ENCODE data around the gene MYO3B.

Gene MYO3B

DNA sequence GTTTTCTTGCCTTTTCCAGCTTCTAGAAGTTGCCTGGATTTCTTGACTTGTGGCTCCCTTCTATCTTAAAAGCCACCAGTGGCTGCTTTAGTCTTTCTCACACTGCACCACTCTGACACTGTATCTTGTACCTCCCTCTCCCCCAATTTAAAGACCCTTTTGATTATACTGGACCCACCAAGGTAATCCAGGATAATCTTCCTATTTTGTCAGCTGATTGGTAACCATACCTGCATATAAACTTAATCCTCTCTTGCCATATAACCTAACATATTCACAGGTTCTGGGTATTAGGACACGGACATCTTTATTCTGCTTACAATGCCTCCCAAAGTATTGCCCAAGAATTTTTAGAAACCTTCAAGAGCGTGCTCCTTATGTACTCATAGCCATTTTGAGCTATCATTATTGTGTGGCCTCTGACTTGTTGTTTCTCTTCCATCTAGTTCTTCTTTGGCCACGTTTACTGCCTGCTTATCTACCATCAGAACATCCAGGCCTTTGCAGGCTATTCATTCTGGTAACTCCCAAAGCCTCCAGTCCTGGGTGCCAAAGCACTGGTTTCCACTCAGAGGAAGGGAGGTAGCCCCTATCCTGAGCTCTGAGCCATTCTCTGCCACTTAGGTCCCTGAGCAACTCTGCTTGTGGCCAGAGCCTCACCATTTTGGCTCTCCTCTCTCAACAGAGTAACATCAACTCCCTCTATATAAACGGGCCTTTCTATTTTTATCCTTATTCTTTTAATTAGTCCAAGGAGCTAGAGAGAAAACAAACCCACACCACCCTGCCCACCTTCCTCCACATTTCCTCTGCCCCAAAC lies 70.8 kb downstream of the MYO3B start:
- no peak overlapping the region for H3K4me3 ChIP-seq (replicated peaks; ENCODE audit: low read depth, low read length)
- no peak for TF ChIP-seq CTCF (IDR thresholded peaks at IDR 0.05; ENCODE audit: low read length, missing control alignments)
- DNase-seq (ENCODE audit: low read depth) = no peak

DNA sequence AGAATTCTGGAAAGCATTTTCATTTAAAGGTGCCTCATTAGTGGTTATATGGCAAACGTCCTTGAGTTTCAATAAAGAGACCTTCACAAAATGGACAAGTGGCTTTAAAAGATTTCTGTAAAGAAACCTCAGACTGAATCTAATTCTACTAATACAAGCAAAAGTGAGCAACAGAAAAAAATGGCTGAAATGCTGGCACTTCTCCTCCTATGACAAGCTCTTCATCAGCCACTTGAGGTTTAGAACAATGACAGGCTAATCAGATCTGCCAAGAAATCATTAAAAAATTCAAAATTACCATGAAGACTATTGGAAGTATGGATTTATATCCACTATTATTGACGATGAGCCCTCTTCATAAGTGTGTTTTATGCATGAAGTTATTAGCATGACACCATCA lies 71.8 kb downstream of the MYO3B start:
- H3K4me3 ChIP-seq (replicated peaks; ENCODE audit: low read depth, low read length) = no peak overlapping the region
- TF ChIP-seq CTCF (IDR thresholded peaks at IDR 0.05; ENCODE audit: low read length, missing control alignments) = no peak
- DNase-seq (ENCODE audit: low read depth) = no peak

DNA sequence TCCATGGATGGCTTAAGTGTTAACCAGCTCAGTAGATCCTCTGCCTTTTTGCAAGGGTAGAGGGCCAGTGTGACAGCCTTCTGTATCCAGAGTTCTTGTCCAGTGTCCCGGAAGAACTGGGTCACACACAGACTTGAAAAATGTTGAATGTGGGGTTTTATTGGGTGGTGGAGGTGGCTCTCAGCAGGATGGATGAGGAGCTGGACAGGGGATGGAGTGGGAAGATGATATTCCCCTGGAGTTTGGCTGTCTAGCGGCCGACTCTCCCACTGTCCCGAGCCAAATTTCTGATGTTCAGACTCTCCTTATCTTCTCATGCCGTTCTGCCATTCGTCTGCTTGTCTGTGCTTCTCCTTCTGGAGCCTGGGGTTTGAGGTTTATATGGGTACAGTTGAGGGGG lies 72.6 kb downstream of the MYO3B start:
- H3K4me3 ChIP-seq (replicated peaks; ENCODE audit: low read depth, low read length) = no peak overlapping the region
- no peak for TF ChIP-seq CTCF (IDR thresholded peaks at IDR 0.05; ENCODE audit: low read length, missing control alignments)
- DNase-seq (ENCODE audit: low read depth) = no peak

GRCh38 chr2:170252414-170252813 lies 74.5 kb downstream of the MYO3B start:
- DNase-seq (ENCODE audit: low read depth) = no peak
- H3K4me3 ChIP-seq (replicated peaks; ENCODE audit: low read depth, low read length) = no peak overlapping the region
- TF ChIP-seq CTCF (IDR thresholded peaks at IDR 0.05; ENCODE audit: low read length, missing control alignments) = no peak

DNA sequence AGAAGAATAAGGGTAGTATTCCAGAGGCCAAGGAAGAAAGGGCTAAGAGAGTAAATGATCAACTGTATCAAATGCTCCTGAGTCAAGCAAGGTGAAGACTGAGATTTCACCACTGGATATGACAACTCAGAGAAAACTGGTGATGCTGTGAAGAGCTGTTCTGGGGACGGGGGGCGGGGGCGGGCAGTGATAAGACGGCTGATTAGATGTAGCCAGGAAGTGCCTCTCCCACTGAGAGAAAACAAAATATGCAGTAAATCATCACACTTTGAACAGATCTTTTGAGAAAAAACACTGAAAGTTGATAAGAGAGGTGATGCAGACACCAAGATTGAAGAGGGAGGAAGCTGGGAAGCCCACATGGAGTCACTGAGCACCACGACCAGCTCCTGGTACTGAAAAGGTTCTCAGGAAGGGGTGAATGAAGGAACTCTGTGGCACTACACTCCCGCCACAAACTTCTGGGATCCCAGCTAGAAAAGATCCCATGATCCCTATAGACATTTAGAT lies 75.8 kb downstream of the MYO3B start:
- no peak overlapping the region for H3K4me3 ChIP-seq (replicated peaks; ENCODE audit: low read depth, low read length)
- no peak for TF ChIP-seq CTCF (IDR thresholded peaks at IDR 0.05; ENCODE audit: low read length, missing control alignments)
- no peak for DNase-seq (ENCODE audit: low read depth)

- TF ChIP-seq CTCF (IDR thresholded peaks at IDR 0.05; ENCODE audit: low read length, missing control alignments) = no peak
- no peak overlapping the region for H3K4me3 ChIP-seq (replicated peaks; ENCODE audit: low read depth, low read length)
- DNase-seq (ENCODE audit: low read depth) = no peak
Measured at GRCh38 chr2:170254293-170254732, 76.4 kb downstream of the MYO3B start.

DNA sequence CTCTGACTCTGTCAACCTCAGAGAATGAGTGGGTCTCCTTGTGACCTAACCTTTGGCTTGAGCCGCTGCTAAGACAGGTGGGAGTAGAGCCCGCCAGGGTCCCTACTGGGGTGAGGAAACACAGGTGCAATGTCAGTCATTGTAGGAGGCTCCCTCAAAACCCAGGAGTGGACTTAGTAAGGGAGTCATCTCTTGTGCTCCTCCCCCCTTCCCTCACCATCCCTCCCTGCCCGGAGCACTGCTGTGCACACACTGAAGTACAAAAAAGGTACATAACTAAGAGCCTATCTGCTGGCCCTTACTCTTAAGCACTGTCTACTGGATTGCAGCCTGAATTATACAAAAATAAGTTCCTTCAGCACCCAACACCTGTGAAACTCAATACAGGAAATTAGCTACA lies 77.2 kb downstream of the MYO3B start:
- TF ChIP-seq CTCF (IDR thresholded peaks at IDR 0.05; ENCODE audit: low read length, missing control alignments) = no peak
- H3K4me3 ChIP-seq (replicated peaks; ENCODE audit: low read depth, low read length) = no peak overlapping the region
- DNase-seq (ENCODE audit: low read depth) = no peak
